Measurements from ENCODE around the gene SP100.
"Not testable (repeated sequence)": the region's sequence is repeated elsewhere in the genome, so short reads cannot be mapped to it uniquely, and the experiment has no call there.

SP100 gene

GRCh38 chr2:230471074-230471473 is 55.1 kb downstream of the SP100 start:
- DNase-seq = no peak

- DNase-seq = no peak
These were observed 56.6 kb downstream of the SP100 start for GRCh38 chr2:230472621-230473018.

GRCh38 chr2:230473378-230473777 is 57.4 kb downstream of the SP100 start:
- DNase-seq = no peak

- DNase-seq = no peak
These were observed 59.1 kb downstream of the SP100 start for GRCh38 chr2:230475143-230475542.

GRCh38 chr2:230485801-230486341 is 69.9 kb downstream of the SP100 start:
- DNase-seq = no peak

GRCh38 chr2:230491219-230491618 is 75.2 kb downstream of the SP100 start:
- DNase-seq = not testable (repeated sequence)

GRCh38 chr2:230492107-230492506 is 76.1 kb downstream of the SP100 start:
- DNase-seq = no peak

- DNase-seq = no peak
These were observed 79.0 kb downstream of the SP100 start for GRCh38 chr2:230494980-230495379.

- DNase-seq = no peak
These were observed 80.9 kb downstream of the SP100 start for GRCh38 chr2:230496891-230497290.

GRCh38 chr2:230498506-230499107 is 82.6 kb downstream of the SP100 start:
- no peak for DNase-seq

- no peak for DNase-seq
These were observed 86.6 kb downstream of the SP100 start for GRCh38 chr2:230502593-230502992.

- no peak for DNase-seq
These were observed 87.8 kb downstream of the SP100 start for GRCh38 chr2:230503798-230504197.

GRCh38 chr2:230505162-230505561 is 89.2 kb downstream of the SP100 start:
- DNase-seq = no peak

GRCh38 chr2:230512955-230513748 is 97.2 kb downstream of the SP100 start:
- no peak for DNase-seq

GRCh38 chr2:230520061-230520874 is 104.3 kb downstream of the SP100 start:
- DNase-seq = no peak

GRCh38 chr2:230520875-230521155 is 104.8 kb downstream of the SP100 start:
- no peak for DNase-seq

GRCh38 chr2:230521386-230521785 is 105.4 kb downstream of the SP100 start:
- DNase-seq = no peak

- DNase-seq = no peak
These were observed 109.7 kb downstream of the SP100 start for GRCh38 chr2:230525682-230526081.

GRCh38 chr2:230537531-230537976 is 121.6 kb downstream of the SP100 start:
- DNase-seq = no peak

- no peak for DNase-seq
These were observed 124.3 kb downstream of the SP100 start for GRCh38 chr2:230540332-230540731.

- no peak for DNase-seq
These were observed 126.0 kb downstream of the SP100 start for GRCh38 chr2:230541934-230542380.

GRCh38 chr2:230542751-230543150 is 126.8 kb downstream of the SP100 start:
- DNase-seq = no peak

GRCh38 chr2:230552181-230552580 is 136.2 kb downstream of the SP100 start:
- DNase-seq = no peak
